B cell (primary cell): ENCODE measurements around the gene ALKBH4. TPM values are rescaled to one million over a fixed set of nuclear protein-coding genes. Genes with fewer than 3 reads are reported as not detected.
"Not testable (repeated sequence)": the region's sequence is repeated elsewhere in the genome, so short reads cannot be mapped to it uniquely, and the experiment has no call there.

Source experiments
- ATAC-seq: fragments of 200-7000 bp; cut with Tn5 transposase; one replicate; pipeline ENCODE4 v1.10.0; 2021; ENCODE audit warnings: low read depth, mild to moderate bottlenecking, moderate number of reproducible peaks, moderate library complexity
- CTCF ChIA-PET: fragments of 350-600 bp; sonication (Branson Sonifier 250); formaldehyde crosslinking; loops from one replicate; lab custom pipeline; 2021; ENCODE audit warnings: antibody characterized with exemption, inconsistent platforms; lab: Charles Lee
- POLR2A ChIA-PET: fragments of 350-600 bp; sonication (Branson Sonifier 250); formaldehyde crosslinking; loops from one replicate; lab custom pipeline; 2021; ENCODE audit warnings: antibody characterized with exemption; lab: Charles Lee
- DNase-seq: peaks from one replicate; pipeline ENCODE4 v3.0.0; 2013
- H2AFZ ChIP-seq: 2 replicates; pipeline ENCODE4 v1.6.1; 2012; ENCODE audit warnings: mild to moderate bottlenecking, low read depth, low read length; ENCODE audit not compliant: insufficient read depth, poor library complexity, severe bottlenecking
- H3K27ac ChIP-seq, 2 donors: 1 replicate in 1 of 2; 2 replicates in 1 of 2; pipeline ENCODE4 v1.5.1; 2012 to 2013; ENCODE audit warnings: low read length in 2 of 2, mild to moderate bottlenecking in 2 of 2, moderate library complexity in 1 of 2
- H3K27me3 ChIP-seq, 4 experiments: fragments of 200-600 bp in 1 of 4; sonication (generic) in 1 of 4; replicated peaks in 1 of 4; 1 replicate in 2 of 4; 2 replicates in 2 of 4; pipeline versions ENCODE4 v1.6.1 to v1.7.0; 2013 to 2016; ENCODE audit warnings: low read length in 3 of 4, mild to moderate bottlenecking in 2 of 4, mixed read lengths in 1 of 4, moderate library complexity in 1 of 4; ENCODE audit not compliant: insufficient read depth in 4 of 4, control insufficient read depth in 3 of 4; ENCODE audit errors: control extremely low read depth in 1 of 4
- H3K36me3 ChIP-seq, 2 experiments: replicated peaks in 1 of 2; 1 replicate in 1 of 2; 2 replicates in 1 of 2; pipeline versions ENCODE4 v1.6.1 to v1.7.1; 2013; ENCODE audit warnings: low read length in 1 of 2; ENCODE audit not compliant: insufficient read depth in 2 of 2, control insufficient read depth in 1 of 2; ENCODE audit errors: control extremely low read depth in 1 of 2, extremely low read depth in 1 of 2
- H3K4me1 ChIP-seq, 2 donors: fragments of 200-600 bp in 1 of 2; sonication (generic) in 1 of 2; 1 replicate in 1 of 2; 2 replicates in 1 of 2; pipeline versions ENCODE4 v1.5.1 to v1.6.1; 2013 to 2017; ENCODE audit warnings: low read length in 2 of 2; ENCODE audit not compliant: control insufficient read depth in 2 of 2, insufficient read depth in 2 of 2
- H3K4me2 ChIP-seq: replicated peaks from 2 replicates; pipeline ENCODE3; 2012; ENCODE audit warnings: mild to moderate bottlenecking, low read depth, low read length; ENCODE audit not compliant: poor library complexity, severe bottlenecking
- H3K4me3 ChIP-seq, 5 experiments: fragments of 200-600 bp in 1 of 5; sonication (generic) in 1 of 5; 1 replicate in 3 of 5; 2 replicates in 2 of 5; pipeline versions ENCODE4 v1.5.1 to v1.7.0; 2011 to 2016; ENCODE audit warnings: low read length in 4 of 5, mild to moderate bottlenecking in 4 of 5, low read depth in 2 of 5, control low read depth in 1 of 5, moderate library complexity in 1 of 5; ENCODE audit not compliant: insufficient read depth in 1 of 5; ENCODE audit errors: control extremely low read depth in 1 of 5, extremely low read depth in 1 of 5
- H3K79me2 ChIP-seq: fragments of 200-600 bp; sonication (generic); one replicate; pipeline ENCODE4 v1.6.0; 2016; ENCODE audit warnings: low read length; ENCODE audit not compliant: control insufficient read depth, insufficient read depth
- H3K9ac ChIP-seq: fragments of 200-600 bp; sonication (generic); 2 replicates; pipeline ENCODE4 v1.6.1; 2017; ENCODE audit warnings: mild to moderate bottlenecking, low read length, moderate library complexity
- H3K9me3 ChIP-seq, 3 donors: one replicate each; pipeline versions ENCODE4 v1.6.1 to v1.7.1; 2013; ENCODE audit warnings: low read length in 2 of 3; ENCODE audit not compliant: control insufficient read depth in 2 of 3, insufficient read depth in 1 of 3; ENCODE audit errors: control extremely low read depth in 1 of 3
- H4K20me1 ChIP-seq: 2 replicates; pipeline ENCODE4 v1.6.0; 2012; ENCODE audit warnings: mild to moderate bottlenecking, low read length; ENCODE audit not compliant: insufficient read depth, control insufficient read depth, poor library complexity, severe bottlenecking
- H3K27ac Mint-ChIP-seq: one replicate; pipeline ENCODE4 v1.8.0; 2021; ENCODE audit warnings: mixed read lengths
- H3K27me3 Mint-ChIP-seq: one replicate; pipeline ENCODE4 v1.8.0; 2021; ENCODE audit warnings: mixed read lengths
- H3K4me1 Mint-ChIP-seq: one replicate; pipeline ENCODE4 v1.8.0; 2021; ENCODE audit warnings: mixed read lengths
- H3K4me3 Mint-ChIP-seq: one replicate; pipeline ENCODE4 v1.8.0; 2021; ENCODE audit warnings: mixed read lengths
- H3K9me3 Mint-ChIP-seq: one replicate; pipeline ENCODE4 v1.8.0; 2022; ENCODE audit warnings: mixed read lengths; ENCODE audit not compliant: insufficient read depth
- WGBS: methylation state at CpG from one replicate; pipeline ENCODE4 v1.1.5; 2013; ENCODE audit warnings: missing lambda C conversion rate; ENCODE audit not compliant: insufficient coverage; 5-methylcytosine and 5-hydroxymethylcytosine counted together
- intact Hi-C: fragments of 100-400 bp; cut with micrococcal nuclease; formaldehyde crosslinking; loops from one replicate; pipeline ENCODE4 v1.10.0; 2022
- polyA plus RNA-seq: library from polyadenylated mRNA; depleted of rRNA; stranded (reverse); fragments of >200 nt; gene quantifications from 2 replicates; pipeline ENCODE4 v1.2.3, GENCODE V29; 2012
- total RNA-seq, 2 donors: library from RNA; stranded (reverse); fragments of 120-200 nt in 1 of 2; gene quantifications; 1 replicate in 1 of 2; 2 replicates in 1 of 2; pipeline versions ENCODE4 v1.2.3 to v1.2.4, GENCODE V29; 2013 to 2022

The ALKBH4 gene
- total and polyA plus RNA-seq, 2 donors (not counting 1 experiment from before 2014, with no cell fraction given) = 6.2 to 8.6 TPM

DNA sequence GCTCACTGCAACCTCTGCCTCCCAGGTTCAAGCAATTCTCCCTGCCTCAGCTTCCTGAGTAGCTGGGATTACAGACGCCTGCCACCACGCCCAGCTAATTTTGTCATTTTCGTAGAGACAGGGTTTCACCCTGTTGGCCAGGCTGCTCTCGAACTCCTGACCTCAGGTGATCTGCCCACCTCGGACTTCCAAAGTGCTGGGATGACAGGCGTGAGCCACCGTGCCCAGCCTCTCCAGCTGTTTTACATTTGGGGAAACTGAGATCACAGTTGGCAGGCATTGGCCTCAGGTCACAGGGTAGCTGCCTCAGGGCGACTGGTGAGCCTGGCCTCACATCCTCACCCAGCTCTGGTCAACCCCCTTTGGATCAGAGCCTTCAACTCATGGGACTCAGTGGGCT is 45.9 kb upstream of the ALKBH4 start:
- H3K9ac ChIP-seq, H3K4me3 Mint-ChIP-seq, H3K27me3 ChIP-seq, H3K27me3 Mint-ChIP-seq, intact Hi-C loops, H3K9me3 Mint-ChIP-seq, H3K4me2 ChIP-seq, H3K4me1 Mint-ChIP-seq, CTCF ChIA-PET, H3K27ac Mint-ChIP-seq, H3K79me2 ChIP-seq, H3K9me3 ChIP-seq, H3K4me1 ChIP-seq, H3K27ac ChIP-seq, DNase-seq, ATAC-seq, H4K20me1 ChIP-seq, POLR2A ChIA-PET, H3K4me3 ChIP-seq, H2AFZ ChIP-seq, H3K36me3 ChIP-seq: not testable (repeated sequence)
- WGBS = 89% methylated on average over 2 of the region's 8 CpGs

DNA sequence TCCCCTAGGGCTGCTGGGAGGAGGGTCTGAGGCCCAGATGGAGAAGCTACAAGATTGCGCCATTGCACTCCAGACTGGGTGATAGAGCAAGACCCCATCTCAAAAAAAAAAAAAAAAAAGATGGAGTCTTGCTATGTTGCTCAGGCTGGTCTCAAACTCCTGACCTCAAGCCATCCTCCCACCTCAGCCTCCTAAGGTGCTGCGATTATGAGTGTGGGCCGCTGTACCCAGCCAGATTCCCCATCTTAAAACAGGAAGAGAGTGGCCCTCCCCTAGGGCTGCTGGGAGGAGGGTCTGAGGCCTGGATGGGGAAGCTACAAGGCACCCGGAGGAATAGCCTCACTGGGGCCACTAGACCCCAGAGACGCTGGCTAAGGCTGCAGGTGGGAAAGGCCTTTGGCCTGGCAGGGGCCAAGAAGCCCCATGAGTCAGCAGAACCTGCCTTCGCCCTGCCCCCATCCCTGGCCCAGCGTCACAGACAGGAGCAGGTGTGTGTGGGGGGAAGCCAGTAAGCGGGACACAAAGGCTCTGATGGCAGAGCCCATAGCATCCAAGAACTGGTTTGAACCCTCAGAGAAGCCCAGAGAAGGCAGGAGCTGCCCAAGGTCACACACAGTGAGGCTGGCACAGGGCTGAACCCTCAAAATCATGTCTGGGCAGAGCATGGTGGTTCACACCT is 42.9 kb upstream of the ALKBH4 start:
- H3K4me1 ChIP-seq, POLR2A ChIA-PET, H3K9ac ChIP-seq, H3K36me3 ChIP-seq, H3K79me2 ChIP-seq, H4K20me1 ChIP-seq, H3K4me1 Mint-ChIP-seq, H3K4me2 ChIP-seq, H3K4me3 Mint-ChIP-seq, H3K27ac Mint-ChIP-seq, H3K27ac ChIP-seq, ATAC-seq, H3K9me3 Mint-ChIP-seq, H3K27me3 Mint-ChIP-seq, DNase-seq, H3K27me3 ChIP-seq, intact Hi-C loops, CTCF ChIA-PET, H2AFZ ChIP-seq, H3K9me3 ChIP-seq, H3K4me3 ChIP-seq: not testable (repeated sequence)
- no CpG with 5 or more reads among the region's 8 CpGs for WGBS

DNA sequence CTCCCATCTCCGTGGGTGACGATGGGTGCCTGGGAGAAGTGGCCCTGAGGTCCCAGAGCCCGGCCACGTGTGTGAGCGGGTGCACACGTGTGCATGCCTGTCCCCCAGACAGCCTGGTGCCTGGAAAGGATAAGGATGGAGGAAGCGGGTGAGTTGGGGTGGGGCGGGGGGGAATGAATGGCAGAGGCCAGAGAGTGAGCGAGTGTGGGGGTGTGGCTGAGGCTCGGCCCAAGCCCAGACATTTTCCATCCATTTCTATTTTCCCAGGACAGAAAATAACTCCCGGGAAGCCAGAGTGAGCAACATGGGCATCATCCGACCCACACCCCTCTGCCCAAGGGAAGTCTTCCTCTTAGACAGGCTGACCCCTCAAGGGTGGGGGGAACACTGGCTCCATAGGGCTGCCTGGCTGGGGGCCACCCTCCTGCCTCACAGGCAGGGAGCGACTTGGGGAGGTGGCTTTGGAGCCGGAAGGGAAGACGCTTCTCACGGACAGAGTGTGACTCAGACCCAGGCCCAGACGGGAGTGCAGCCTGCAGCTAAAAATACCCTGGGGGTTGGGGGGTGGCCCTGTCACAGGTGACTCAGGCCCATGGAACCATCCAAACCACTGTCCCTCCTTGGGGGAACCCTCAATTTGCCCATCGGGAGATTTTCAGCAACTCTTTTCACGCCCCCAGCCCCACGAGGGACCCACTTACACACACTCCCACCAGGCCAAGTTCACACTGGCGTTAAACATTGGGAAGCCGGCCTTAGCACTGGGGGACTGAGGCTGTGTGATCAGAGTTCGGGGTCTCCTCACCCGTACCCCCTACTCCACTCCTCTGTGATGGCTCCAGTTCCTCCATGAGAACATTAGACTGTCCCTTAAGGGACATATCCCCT is 40.9 kb upstream of the ALKBH4 start:
- ATAC-seq, H3K4me3 Mint-ChIP-seq, CTCF ChIA-PET, H3K9ac ChIP-seq, H3K4me3 ChIP-seq, DNase-seq, H4K20me1 ChIP-seq, H3K27me3 Mint-ChIP-seq, intact Hi-C loops, H3K4me2 ChIP-seq, H3K79me2 ChIP-seq, H2AFZ ChIP-seq, POLR2A ChIA-PET, H3K36me3 ChIP-seq, H3K9me3 ChIP-seq, H3K4me1 ChIP-seq, H3K27ac ChIP-seq, H3K4me1 Mint-ChIP-seq, H3K27me3 ChIP-seq, H3K27ac Mint-ChIP-seq, H3K9me3 Mint-ChIP-seq: not testable (repeated sequence)
- WGBS = no CpG with 5 or more reads among the region's 24 CpGs

DNA sequence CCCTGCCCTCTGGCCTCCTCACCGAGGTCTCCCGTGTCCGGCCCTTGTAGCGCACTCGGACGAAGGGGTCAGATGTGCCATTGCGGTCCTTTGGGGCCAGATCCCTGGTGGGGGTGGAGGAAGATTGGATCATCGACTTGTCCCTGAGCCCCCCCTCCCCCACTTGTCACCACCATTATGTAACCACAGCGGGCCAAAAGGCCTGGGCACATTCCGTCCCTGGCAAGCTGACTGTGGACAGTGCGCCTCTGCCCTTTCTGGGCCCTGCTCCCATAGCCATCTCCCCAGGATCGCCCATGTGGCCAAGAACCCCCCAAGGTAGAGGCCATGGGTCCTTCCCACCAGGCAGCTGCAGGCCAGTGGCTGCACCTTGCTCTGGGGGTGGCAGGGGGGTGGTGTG is 38.5 kb upstream of the ALKBH4 start:
- H3K9me3 ChIP-seq, H3K4me2 ChIP-seq, H4K20me1 ChIP-seq, H3K9ac ChIP-seq, intact Hi-C loops, ATAC-seq, H2AFZ ChIP-seq, POLR2A ChIA-PET, H3K4me1 ChIP-seq, DNase-seq, H3K27ac Mint-ChIP-seq, H3K4me3 ChIP-seq, H3K9me3 Mint-ChIP-seq, H3K36me3 ChIP-seq, H3K4me1 Mint-ChIP-seq, CTCF ChIA-PET, H3K27me3 ChIP-seq, H3K79me2 ChIP-seq, H3K27ac ChIP-seq, H3K4me3 Mint-ChIP-seq, H3K27me3 Mint-ChIP-seq: not testable (repeated sequence)
- no CpG with 5 or more reads among the region's 12 CpGs for WGBS
